ENCODE results near the gene HPN.
"Not testable (repeated sequence)": the region's sequence is repeated elsewhere in the genome, so short reads cannot be mapped to it uniquely, and the experiment has no call there.

HPN gene

GRCh38 chr19:35009424-35010415 is 31.8 kb upstream of the HPN start:
- no peak for DNase-seq

GRCh38 chr19:35011091-35011689 is 30.3 kb upstream of the HPN start:
- DNase-seq = no peak

GRCh38 chr19:35011737-35012682 is 29.5 kb upstream of the HPN start:
- no peak for DNase-seq

- DNase-seq = no peak
These were observed 28.3 kb upstream of the HPN start for GRCh38 chr19:35013041-35013819.

GRCh38 chr19:35013820-35014754 is 27.4 kb upstream of the HPN start:
- DNase-seq = no peak

GRCh38 chr19:35014774-35015173 is 26.7 kb upstream of the HPN start:
- DNase-seq = not testable (repeated sequence)

GRCh38 chr19:35015270-35015953 is 26.1 kb upstream of the HPN start:
- DNase-seq = no peak

- no peak for DNase-seq
These were observed 25.6 kb upstream of the HPN start for GRCh38 chr19:35015954-35016351.

- no peak for DNase-seq
These were observed 24.0 kb upstream of the HPN start for GRCh38 chr19:35017507-35017906.

- no peak for DNase-seq
These were observed 23.1 kb upstream of the HPN start for GRCh38 chr19:35018379-35018778.

- no peak for DNase-seq
These were observed 22.4 kb upstream of the HPN start for GRCh38 chr19:35019144-35019543.

- no peak for DNase-seq
These were observed 20.5 kb upstream of the HPN start for GRCh38 chr19:35021016-35021415.

GRCh38 chr19:35021596-35021995 is 19.9 kb upstream of the HPN start:
- DNase-seq = no peak

- DNase-seq = no peak
These were observed 19.1 kb upstream of the HPN start for GRCh38 chr19:35022460-35022859.

GRCh38 chr19:35023428-35023827 is 18.1 kb upstream of the HPN start:
- no peak for DNase-seq

GRCh38 chr19:35024095-35024494 is 17.4 kb upstream of the HPN start:
- no peak for DNase-seq

GRCh38 chr19:35025969-35026368 is 15.6 kb upstream of the HPN start:
- no peak for DNase-seq

GRCh38 chr19:35026418-35026817 is 15.1 kb upstream of the HPN start:
- DNase-seq = no peak

GRCh38 chr19:35027009-35027408 is 14.5 kb upstream of the HPN start:
- no peak for DNase-seq

- no peak for DNase-seq
These were observed 13.5 kb upstream of the HPN start for GRCh38 chr19:35027851-35028599.
